GM23248 (cell line): ENCODE data around the gene NDUFA11.
"Not testable (repeated sequence)": the region's sequence is repeated elsewhere in the genome, so short reads cannot be mapped to it uniquely, and the experiment has no call there.

ENCODE experiments used
- EZH2 ChIP-seq: fragments of 200-600 bp; sonication (generic); IDR thresholded peaks from 2 replicates; pipeline ENCODE4 v1.6.1; 2018; ENCODE audit warnings: antibody characterized with exemption, mild to moderate bottlenecking; ENCODE audit not compliant: insufficient read depth, poor library complexity, severe bottlenecking
- EZH2phosphoT487 ChIP-seq: fragments of 200-600 bp; sonication (generic); IDR thresholded peaks from 2 replicates; pipeline ENCODE4 v1.6.1; 2018; ENCODE audit warnings: antibody characterized with exemption, moderate library complexity, mild to moderate bottlenecking, low read depth; ENCODE audit not compliant: insufficient read depth

GRCh38 chr19:5874496-5874895 is 29.1 kb downstream of the NDUFA11 start:
- not testable (repeated sequence) for TF ChIP-seq EZH2phosphoT487, EZH2
